Small intestine (tissue), 7 donors: ENCODE data around the gene HSCB. TPM values are rescaled to one million over a fixed set of nuclear protein-coding genes. Genes with fewer than 3 reads are reported as not detected.
A peak's percentile ranks its signal among the peaks of the same experiment; 100 is the strongest.
"Not testable (repeated sequence)": the region's sequence is repeated elsewhere in the genome, so short reads cannot be mapped to it uniquely, and the experiment has no call there.

Source experiments
- DNase-seq, 2 donors: peaks; one replicate each; pipeline versions ENCODE4 v3.0.0 to v3.0.0-alpha.2; 2013
- FAIRE-seq: peaks from 2 replicates; lab custom pipeline; 2012; peaks lifted over from hg19 to GRCh38; lab: Jason Lieb, UNC
- H3K27ac ChIP-seq, 3 donors: one replicate each; pipeline ENCODE4 v1.5.1; 2013; ENCODE audit warnings: low read length in 2 of 3, mild to moderate bottlenecking in 2 of 3, control low read depth in 1 of 3, inconsistent platforms in 1 of 3, low read depth in 1 of 3, moderate library complexity in 1 of 3
- H3K27me3 ChIP-seq, 3 donors: one replicate each; pipeline ENCODE4 v1.6.1; 2013; ENCODE audit warnings: low read length in 3 of 3, inconsistent platforms in 1 of 3; ENCODE audit not compliant: control insufficient read depth in 3 of 3, insufficient read depth in 3 of 3
- H3K36me3 ChIP-seq, 3 donors: one replicate each; pipeline ENCODE4 v1.6.1; 2013; ENCODE audit warnings: low read length in 3 of 3, inconsistent platforms in 1 of 3, low read depth in 1 of 3, mild to moderate bottlenecking in 1 of 3, moderate library complexity in 1 of 3; ENCODE audit not compliant: control insufficient read depth in 3 of 3, insufficient read depth in 2 of 3
- H3K4me1 ChIP-seq, 3 donors: one replicate each; pipeline ENCODE4 v1.6.1; 2013; ENCODE audit warnings: low read length in 2 of 3, inconsistent platforms in 1 of 3, low read depth in 1 of 3, mild to moderate bottlenecking in 1 of 3, moderate library complexity in 1 of 3; ENCODE audit not compliant: control insufficient read depth in 3 of 3, insufficient read depth in 2 of 3
- H3K4me3 ChIP-seq, 3 donors: one replicate each; pipeline ENCODE4 v1.5.1; 2013; ENCODE audit warnings: low read length in 3 of 3, control low read depth in 1 of 3, inconsistent platforms in 1 of 3, low read depth in 1 of 3, mild to moderate bottlenecking in 1 of 3, moderate library complexity in 1 of 3
- H3K9me3 ChIP-seq, 2 donors: one replicate each; pipeline ENCODE4 v1.6.1; 2013; ENCODE audit warnings: low read depth in 1 of 2, low read length in 1 of 2; ENCODE audit not compliant: control insufficient read depth in 2 of 2, insufficient read depth in 1 of 2
- WGBS, 3 donors: extraction: QIAGEN DNeasy Blood & Tissue Kit; methylation state at CpG; one replicate each; pipeline ENCODE4 v1.1.7; 2013; 5-methylcytosine and 5-hydroxymethylcytosine counted together
- polyA plus RNA-seq, 4 donors: library from polyadenylated mRNA; stranded (reverse) in 3 of 4; unstranded in 1 of 4; fragments of 200-250 nt in 3 of 4; fragments of 120-200 nt in 1 of 4; gene quantifications; one replicate each; pipeline versions ENCODE4 v1.2.1 to v1.2.3, GENCODE V29; 2013
- donor health status: healthy with polysubstance abuse.
- donor health status: control.
- donor health status: control.
- donor health status: Bipolar disorder and iron deficiency.
- donor health status: healthy.

Gene HSCB
- polyA plus RNA-seq, 4 donors, result 19.2 to 24.5 (median 20.3) TPM

DNA sequence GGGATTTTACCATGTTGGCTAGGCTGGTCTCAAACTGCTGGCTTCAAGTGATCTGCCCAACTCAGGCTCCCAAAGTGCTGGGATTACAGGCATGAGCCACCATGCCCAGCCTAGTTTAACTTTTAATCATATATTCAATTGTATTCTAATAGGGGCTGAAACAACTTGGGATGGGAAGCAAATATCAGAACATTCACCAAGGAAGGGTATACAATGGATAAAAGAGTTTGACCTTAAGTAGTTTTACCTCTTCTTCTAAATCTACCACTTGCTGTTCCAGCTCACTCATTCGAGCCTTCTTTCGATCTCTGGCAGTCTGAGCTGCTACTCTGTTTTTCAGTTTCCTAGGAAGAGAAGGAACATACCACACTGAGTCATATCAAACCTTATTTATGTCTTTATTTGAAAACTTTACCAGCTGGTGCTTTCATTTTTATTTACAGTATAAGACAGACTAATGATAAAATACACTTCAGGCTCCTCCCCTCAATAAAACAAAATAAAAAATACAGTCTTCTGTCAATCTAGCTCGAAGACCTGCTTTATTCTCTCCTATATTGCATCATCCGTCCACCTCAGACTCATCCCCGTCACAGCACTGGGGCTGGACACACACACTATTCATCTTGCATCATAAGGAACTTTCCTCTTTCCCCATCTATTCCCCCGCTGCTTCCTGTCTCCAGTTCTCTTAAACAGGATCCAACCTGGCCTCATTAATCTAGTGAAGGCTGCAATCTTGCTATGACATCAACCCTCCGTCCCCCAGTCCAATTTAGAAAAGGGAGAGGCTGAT, 57.2 kb downstream of the HSCB start:
- FAIRE-seq, result no peak
- peaks cover 0 to 34% (median 14%) of the 10 kb centered on the region in 3 donors for H3K4me1 ChIP-seq

GRCh38 chr22:28799606-28800307, 57.9 kb downstream of the HSCB start:
- DNase-seq (peak; percentile 63 to 79), FAIRE-seq (no peak)
- peak overlapping the region; percentile 88 to 96 (median 91) for H3K4me3 ChIP-seq
- no peaks in the 10 kb centered on the region for H3K9me3 ChIP-seq
- peaks cover 14 to 27% (median 21%) of the 10 kb centered on the region in 3 donors for H3K36me3 ChIP-seq
- peak overlapping the region; percentile 96 to 99 (median 99) for H3K27ac ChIP-seq
- 0 to 1% (median 0%) methylated on average over 25 to 31 of the region's 31 CpGs for WGBS, 3 donors
- H3K27me3 ChIP-seq, result no peaks in the 10 kb centered on the region
- H3K4me1 ChIP-seq, result peaks cover 0 to 34% (median 14%) of the 10 kb centered on the region in 3 donors

More for the DNA sequence above, 57.2 kb downstream of the HSCB start:
- peak; percentile 77 to 89 for DNase-seq
- Histone ChIP-seq H3K9me3 (no peaks in the 10 kb centered on the region), H3K27me3 (no peaks in the 10 kb centered on the region), H3K27ac (peak overlapping the region; percentile 96 to 99 (median 99)), H3K4me3 (peak overlapping the region; percentile 88 to 96 (median 91)), H3K36me3 (peaks cover 20 to 29% (median 26%) of the 10 kb centered on the region in 3 donors)
- 1 to 2% (median 2%) methylated on average over 7 of the region's 7 CpGs for WGBS, 3 donors

DNA sequence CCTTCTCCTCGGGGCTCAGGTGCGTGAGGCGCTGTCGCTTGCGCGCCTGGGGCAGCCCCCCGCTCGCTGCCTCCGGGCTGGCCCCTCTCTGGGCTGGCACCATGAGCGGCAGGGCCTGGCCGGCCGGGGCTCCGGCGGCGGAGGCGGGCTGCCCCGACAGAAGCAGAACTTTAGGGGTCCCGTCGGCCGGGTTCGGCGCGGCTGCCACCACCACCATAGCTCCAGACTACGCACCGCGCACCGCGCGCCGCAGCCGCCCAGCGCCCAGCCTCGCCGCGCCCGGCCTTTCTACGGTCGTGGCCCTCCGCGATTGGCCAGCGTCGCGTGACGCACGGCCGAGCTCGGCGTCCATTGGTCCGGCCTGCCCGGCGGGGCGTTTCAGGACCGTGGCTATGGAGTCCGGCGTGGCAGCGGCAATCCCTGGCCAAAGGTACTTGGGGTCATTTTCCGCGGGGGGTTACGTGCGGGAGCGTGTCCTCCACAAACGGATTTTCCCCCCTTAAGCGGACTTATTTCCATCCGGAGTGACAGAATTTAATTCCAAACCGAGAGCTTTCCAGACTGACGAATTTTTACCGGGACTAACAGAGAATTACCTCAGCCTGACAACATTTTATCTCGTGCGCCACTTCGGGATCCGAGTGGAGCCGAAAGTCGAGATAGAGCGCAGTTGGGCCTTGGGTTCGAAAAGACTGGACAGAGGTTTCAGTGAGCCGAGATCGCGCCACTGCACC, 58.6 kb downstream of the HSCB start, which contains the start of gene XBP1:
TSS of gene XBP1 (minus strand) at position 262 of the 734 bp plus-strand sequence.
- no peaks in the 10 kb centered on the region for H3K9me3 ChIP-seq
- 0% methylated on average over 59 to 78 of the region's 78 CpGs for WGBS, 3 donors
- peaks cover 0 to 29% (median 14%) of the 10 kb centered on the region in 3 donors for H3K4me1 ChIP-seq
- peak within 1 kb of the TSS; percentile 88 to 96 (median 91) for H3K4me3 ChIP-seq
- DNase-seq (peak; percentile 94 to 99), FAIRE-seq (no peak)
- peaks cover 9 to 22% (median 15%) of the 10 kb centered on the region in 3 donors for H3K36me3 ChIP-seq
- peak within 1 kb of the TSS; percentile 96 to 99 (median 99) for H3K27ac ChIP-seq
- no peaks in the 10 kb centered on the region for H3K27me3 ChIP-seq

- 13 to 34% (median 23%) methylated on average over 14 of the region's 14 CpGs for WGBS, 3 donors
- Histone ChIP-seq H3K9me3 (no peaks in the 10 kb centered on the region), H3K4me3 (peak overlapping the region in 1 of 3 donors; percentile 88), H3K36me3 (peaks cover 0 to 19% (median under 1%) of the 10 kb centered on the region in 3 donors), H3K27me3 (no peaks in the 10 kb centered on the region), H3K27ac (peak overlapping the region; percentile 96 to 99 (median 99)), H3K4me1 (peaks cover 0 to 19% (median 12%) of the 10 kb centered on the region in 3 donors)
- DNase-seq (peak; percentile 47 to 57), FAIRE-seq (no peak)
Measured at GRCh38 chr22:28801845-28802594, 60.2 kb downstream of the HSCB start.

DNA sequence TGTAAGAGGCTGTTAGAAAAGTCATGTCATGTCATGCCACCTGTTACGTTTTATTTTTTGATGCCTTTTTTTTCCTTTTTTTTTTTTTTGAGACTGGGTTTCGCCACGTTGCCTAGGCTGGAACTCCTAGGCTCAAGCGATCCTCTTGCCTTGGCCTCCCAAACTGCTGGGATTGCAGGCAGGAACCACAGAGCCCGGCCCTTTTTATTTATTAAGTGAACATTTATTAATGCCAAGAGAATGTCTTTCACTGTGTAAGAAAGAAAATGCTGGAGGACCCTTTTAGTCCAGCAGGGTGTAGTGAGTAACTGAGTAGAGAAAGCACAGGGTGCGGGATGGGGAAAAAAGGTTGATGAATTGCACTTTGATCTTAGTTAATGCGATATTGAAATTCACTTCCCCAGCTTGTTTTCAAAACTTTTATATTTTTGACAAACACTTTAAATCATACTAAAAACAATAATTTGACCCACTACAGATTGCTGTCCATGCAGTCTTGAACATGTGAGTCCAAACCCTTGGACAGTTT, 60.8 kb downstream of the HSCB start:
- H3K4me3 ChIP-seq, result no peak overlapping the region
- peak overlapping the region in 2 of 3 donors; percentile 96 to 99 for H3K27ac ChIP-seq
- no peaks in the 10 kb centered on the region for H3K27me3 ChIP-seq
- 27 to 57% (median 36%) methylated on average over 7 of the region's 7 CpGs for WGBS, 3 donors
- peaks cover 0 to 16% (median 0%) of the 10 kb centered on the region in 3 donors for H3K36me3 ChIP-seq
- H3K4me1 ChIP-seq, result peaks cover 0 to 14% (median 9%) of the 10 kb centered on the region in 3 donors
- no peaks in the 10 kb centered on the region for H3K9me3 ChIP-seq
- FAIRE-seq, result no peak
- peak; percentile 50 to 56 for DNase-seq

GRCh38 chr22:28805426-28805825, 63.6 kb downstream of the HSCB start:
- H3K4me3 ChIP-seq, H3K9me3 ChIP-seq, DNase-seq, H3K36me3 ChIP-seq, H3K27me3 ChIP-seq, H3K27ac ChIP-seq, FAIRE-seq: not testable (repeated sequence)
- H3K4me1 ChIP-seq, result peaks cover 0 to 16% (median 14%) of the 10 kb centered on the region in 3 donors
- WGBS, 3 donors, result 89 to 92% (median 92%) methylated on average over 5 of the region's 5 CpGs
